ENCODE results near the gene CFAP58.
A peak's percentile ranks its signal among the peaks of the same experiment; 100 is the strongest.

CFAP58 gene

DNA sequence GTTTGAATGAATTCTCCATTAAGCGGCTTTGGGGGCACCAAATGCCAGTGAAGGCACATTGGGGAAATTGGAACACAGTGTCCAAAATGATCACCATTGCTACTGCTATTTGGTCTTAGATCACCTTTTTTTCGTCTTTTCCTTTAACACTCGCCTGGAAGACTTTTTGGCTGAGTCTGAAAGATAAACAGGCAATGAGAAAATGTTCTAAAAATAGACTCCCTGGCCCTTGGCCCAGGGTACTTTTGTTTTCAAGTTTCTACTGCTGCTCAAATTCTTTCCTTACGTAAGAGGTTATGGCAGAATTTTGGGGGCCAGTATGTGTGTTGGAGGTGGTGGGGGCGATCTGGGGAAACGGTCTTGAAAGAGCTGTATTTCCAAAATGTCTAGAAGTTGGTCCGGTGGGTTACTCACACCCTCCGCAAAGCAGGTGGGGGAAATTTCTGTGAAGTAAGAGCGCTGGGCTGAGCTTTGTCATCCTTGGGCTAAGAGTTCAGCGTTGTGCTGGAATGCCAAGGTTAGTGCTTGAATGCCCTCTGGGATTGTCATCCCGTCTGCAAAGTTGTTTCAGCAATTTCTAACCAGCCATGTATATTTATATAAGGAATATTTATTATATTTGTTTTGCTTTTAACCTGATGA, 14.0 kb upstream of the CFAP58 start:
- DNase-seq (ENCODE audit: insufficient read length), result no peak
- FAIRE-seq, result no peak
- TF ChIP-seq POLR2A (IDR thresholded peaks at IDR 0.05; ENCODE audit: low read depth, low read length) (no peak), TAF1 (IDR thresholded peaks at IDR 0.05; ENCODE audit: borderline replicate concordance, low read depth, low read length) (no peak), POLR2AphosphoS5 (IDR thresholded peaks at IDR 0.05; ENCODE audit: low read depth, low read length) (no peak)

DNA sequence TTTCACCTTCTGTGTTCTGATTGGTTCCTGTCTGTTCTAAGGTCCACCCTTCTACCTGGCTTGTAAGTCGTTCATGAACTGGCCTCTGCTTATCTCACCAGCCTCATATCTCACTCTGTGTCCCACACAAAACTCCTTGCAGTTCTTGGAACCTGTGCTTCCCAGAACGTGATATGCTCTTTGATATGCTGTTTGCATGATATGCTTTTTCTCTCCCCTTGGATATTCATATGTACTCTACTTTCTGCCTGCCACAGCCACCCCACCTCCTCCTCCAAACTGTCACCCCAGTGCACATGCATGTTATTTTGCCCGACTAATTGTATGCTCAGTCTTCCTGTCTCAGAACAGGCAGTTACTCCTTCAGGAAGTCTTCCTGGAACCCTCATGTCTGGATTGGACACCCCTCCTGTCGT, 13.5 kb upstream of the CFAP58 start:
- FAIRE-seq (no peak), DNase-seq (ENCODE audit: insufficient read length) (no peak)
- no peak for TF ChIP-seq POLR2A (IDR thresholded peaks at IDR 0.05; ENCODE audit: low read depth, low read length)
- no peak for TF ChIP-seq POLR2AphosphoS5 (IDR thresholded peaks at IDR 0.05; ENCODE audit: low read depth, low read length)
- TF ChIP-seq TAF1 (IDR thresholded peaks at IDR 0.05; ENCODE audit: borderline replicate concordance, low read depth, low read length), result no peak

DNA sequence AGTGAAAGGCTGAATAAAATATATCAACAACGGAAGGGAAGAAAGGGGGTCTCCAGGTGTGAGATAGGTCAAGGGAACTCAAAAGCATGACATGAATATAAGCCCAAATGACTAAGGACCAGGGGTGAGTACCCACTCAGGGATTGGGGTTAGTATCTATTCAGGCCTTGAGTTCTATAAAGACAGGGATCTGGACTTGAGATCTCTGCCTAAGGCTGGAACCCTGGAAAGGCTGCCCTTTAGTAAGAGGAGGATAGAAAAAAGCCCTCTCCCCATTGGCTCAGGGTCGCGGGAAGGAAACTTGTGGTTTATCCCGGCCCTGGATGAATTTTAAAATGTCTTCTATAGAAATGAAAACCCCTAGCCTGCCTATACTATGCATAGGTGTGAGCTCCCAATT, 13.0 kb upstream of the CFAP58 start:
- DNase-seq (ENCODE audit: insufficient read length) (no peak), FAIRE-seq (no peak)
- TF ChIP-seq POLR2A (IDR thresholded peaks at IDR 0.05; ENCODE audit: low read depth, low read length), result no peak
- TF ChIP-seq TAF1 (IDR thresholded peaks at IDR 0.05; ENCODE audit: borderline replicate concordance, low read depth, low read length), result no peak
- no peak for TF ChIP-seq POLR2AphosphoS5 (IDR thresholded peaks at IDR 0.05; ENCODE audit: low read depth, low read length)

DNA sequence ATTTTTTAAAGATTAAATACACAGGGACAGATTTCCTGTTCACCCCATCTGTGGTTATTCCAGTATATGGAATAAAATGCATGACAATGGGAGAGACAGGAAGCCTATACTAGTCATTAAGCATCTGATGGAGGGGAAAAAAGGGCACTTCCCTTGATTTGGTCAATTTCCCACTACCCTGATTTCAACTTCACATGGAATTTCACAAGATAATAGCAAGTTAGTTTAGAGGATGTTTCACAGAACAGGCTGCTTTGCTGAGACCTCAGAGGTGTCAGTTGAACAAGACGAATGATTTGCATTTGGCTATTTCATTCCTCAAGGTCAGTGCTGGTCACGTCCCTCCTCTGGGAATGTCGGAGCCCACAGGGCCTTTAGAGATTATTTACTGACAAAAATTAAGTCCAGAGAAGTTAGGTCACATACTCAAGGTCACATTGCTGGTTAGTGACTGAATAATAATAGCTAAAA, 10.7 kb upstream of the CFAP58 start:
- TF ChIP-seq POLR2AphosphoS5 (IDR thresholded peaks at IDR 0.05; ENCODE audit: low read depth, low read length) (no peak), TAF1 (IDR thresholded peaks at IDR 0.05; ENCODE audit: borderline replicate concordance, low read depth, low read length) (no peak), POLR2A (IDR thresholded peaks at IDR 0.05; ENCODE audit: low read depth, low read length) (no peak)
- DNase-seq (ENCODE audit: insufficient read length), result no peak
- no peak for FAIRE-seq

DNA sequence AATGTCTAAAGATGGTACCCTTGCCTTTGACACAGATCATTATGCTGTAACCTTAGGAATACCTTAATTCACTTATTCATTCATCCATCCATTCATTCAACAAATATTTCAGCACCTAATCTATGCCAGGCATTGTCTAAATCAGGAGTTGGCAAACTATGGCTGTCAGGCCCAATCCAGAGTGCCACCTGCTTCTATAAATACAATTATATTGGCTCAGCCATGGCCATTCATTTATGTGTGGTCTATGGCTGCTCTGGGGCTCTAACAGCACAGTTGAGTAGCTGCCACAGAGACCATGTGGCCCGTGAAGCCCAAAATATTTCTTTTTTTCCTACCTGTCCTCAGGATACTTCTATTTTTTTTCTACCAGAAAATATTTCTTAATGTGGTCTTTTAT, 9.4 kb upstream of the CFAP58 start:
- TF ChIP-seq TAF1 (IDR thresholded peaks at IDR 0.05; ENCODE audit: borderline replicate concordance, low read depth, low read length), result no peak
- no peak for TF ChIP-seq POLR2AphosphoS5 (IDR thresholded peaks at IDR 0.05; ENCODE audit: low read depth, low read length)
- no peak for TF ChIP-seq POLR2A (IDR thresholded peaks at IDR 0.05; ENCODE audit: low read depth, low read length)
- no peak for FAIRE-seq
- no peak for DNase-seq (ENCODE audit: insufficient read length)

DNA sequence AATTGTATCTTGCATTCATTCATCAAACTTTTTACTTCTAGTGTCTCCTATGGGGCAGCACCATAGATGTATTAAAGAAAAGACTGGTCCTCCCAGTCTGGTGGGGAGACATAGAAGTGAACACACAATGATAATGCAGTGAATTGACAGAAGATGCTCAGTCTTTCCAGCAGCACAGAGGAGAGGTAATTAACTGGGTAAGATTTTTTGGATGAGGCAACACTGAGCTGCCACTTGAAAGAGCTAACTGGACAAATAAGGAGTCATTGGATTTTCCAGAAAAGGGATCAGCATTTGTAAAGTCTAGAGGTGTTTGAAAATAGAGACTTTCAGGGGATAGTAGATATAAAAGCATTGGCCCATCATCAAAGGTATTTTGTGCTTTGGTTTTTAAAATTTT, 8.1 kb upstream of the CFAP58 start:
- TF ChIP-seq TAF1 (IDR thresholded peaks at IDR 0.05; ENCODE audit: borderline replicate concordance, low read depth, low read length) (no peak), POLR2AphosphoS5 (IDR thresholded peaks at IDR 0.05; ENCODE audit: low read depth, low read length) (no peak), POLR2A (IDR thresholded peaks at IDR 0.05; ENCODE audit: low read depth, low read length) (no peak)
- no peak for DNase-seq (ENCODE audit: insufficient read length)
- no peak for FAIRE-seq

DNA sequence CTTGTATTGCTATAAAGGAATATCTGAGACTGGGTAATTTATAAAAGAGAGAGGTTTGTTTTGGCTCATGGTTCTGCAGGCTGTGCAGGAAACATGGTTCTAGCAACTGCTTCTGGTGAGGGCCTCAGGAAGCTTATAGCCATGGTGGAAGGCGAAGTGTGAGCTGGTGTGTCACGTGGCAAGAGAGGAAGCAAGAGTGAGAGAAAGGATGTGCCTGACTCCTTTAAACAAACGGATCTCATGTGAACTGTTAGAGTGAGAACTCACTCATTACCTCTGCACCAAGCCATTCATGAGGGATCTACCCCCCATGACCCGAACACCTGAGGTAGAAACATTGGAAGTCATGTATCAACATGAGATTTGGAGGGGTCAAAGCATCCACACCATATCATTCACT, 7.7 kb upstream of the CFAP58 start:
- no peak for DNase-seq (ENCODE audit: insufficient read length)
- no peak for FAIRE-seq

DNA sequence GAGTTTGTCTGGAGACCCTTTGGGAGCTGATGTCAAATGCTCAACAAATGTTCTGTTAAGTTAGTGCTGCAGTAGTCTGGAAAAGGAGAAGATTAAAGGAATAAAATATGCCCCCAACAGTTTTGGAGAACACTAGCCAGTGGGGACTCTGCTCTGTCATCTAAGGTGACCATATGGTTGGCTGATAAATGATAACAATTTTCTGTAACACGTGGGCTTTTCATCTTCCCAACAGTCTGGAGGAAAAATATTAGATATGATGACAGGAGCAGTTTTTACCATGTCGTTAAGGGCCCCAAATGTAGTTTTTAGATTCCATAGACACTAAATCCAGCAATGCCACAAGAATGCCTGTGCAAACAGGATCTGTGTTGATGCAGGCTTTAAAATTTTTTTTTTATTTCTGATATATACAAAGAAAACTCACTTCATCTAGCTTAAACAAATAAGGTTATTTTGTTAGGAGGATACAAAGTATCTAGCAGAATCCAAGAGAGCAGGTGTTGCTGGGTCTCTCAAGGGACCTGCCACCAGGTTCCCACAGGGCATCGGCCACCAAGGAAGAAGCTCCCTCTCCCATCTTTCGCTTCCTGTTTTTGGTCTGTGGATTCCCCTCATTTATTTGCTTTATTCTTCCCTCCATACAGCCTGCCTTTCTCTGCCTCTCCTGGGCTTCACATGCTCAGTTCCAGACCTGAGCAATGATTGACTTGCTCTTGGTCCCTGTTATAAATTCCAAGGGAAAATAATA, 6.2 kb upstream of the CFAP58 start:
- FAIRE-seq, result no peak
- TF ChIP-seq TAF1 (IDR thresholded peaks at IDR 0.05; ENCODE audit: borderline replicate concordance, low read depth, low read length) (no peak), POLR2AphosphoS5 (IDR thresholded peaks at IDR 0.05; ENCODE audit: low read depth, low read length) (no peak), POLR2A (IDR thresholded peaks at IDR 0.05; ENCODE audit: low read depth, low read length) (no peak)
- DNase-seq (ENCODE audit: insufficient read length), result no peak

More for the DNA sequence above, 7.7 kb upstream of the CFAP58 start:
- TF ChIP-seq POLR2AphosphoS5 (IDR thresholded peaks at IDR 0.05; ENCODE audit: low read depth, low read length), result no peak

DNA sequence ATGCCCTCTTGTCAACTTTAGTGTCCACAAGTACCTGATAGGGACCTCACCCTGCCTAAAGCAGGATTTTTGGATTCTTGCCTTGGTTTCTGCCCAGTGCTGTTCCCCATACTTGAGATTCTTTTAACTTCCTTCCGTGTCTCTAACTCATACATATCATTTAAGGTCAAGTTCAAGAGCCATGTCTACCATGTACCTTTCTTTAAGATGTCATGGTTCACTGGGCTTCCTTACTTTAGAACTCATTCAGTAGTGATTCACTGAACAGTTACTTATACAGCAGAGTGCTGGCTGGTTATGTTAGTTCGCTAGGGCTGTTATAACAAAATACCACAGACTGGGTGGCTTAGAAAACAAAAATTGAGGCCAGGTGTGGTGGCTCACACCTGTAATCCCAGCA, 5.0 kb upstream of the CFAP58 start:
- TF ChIP-seq POLR2A (IDR thresholded peaks at IDR 0.05; ENCODE audit: low read depth, low read length) (no peak), POLR2AphosphoS5 (IDR thresholded peaks at IDR 0.05; ENCODE audit: low read depth, low read length) (no peak), TAF1 (IDR thresholded peaks at IDR 0.05; ENCODE audit: borderline replicate concordance, low read depth, low read length) (no peak)
- FAIRE-seq (peak; percentile 17), DNase-seq (ENCODE audit: insufficient read length) (no peak)

DNA sequence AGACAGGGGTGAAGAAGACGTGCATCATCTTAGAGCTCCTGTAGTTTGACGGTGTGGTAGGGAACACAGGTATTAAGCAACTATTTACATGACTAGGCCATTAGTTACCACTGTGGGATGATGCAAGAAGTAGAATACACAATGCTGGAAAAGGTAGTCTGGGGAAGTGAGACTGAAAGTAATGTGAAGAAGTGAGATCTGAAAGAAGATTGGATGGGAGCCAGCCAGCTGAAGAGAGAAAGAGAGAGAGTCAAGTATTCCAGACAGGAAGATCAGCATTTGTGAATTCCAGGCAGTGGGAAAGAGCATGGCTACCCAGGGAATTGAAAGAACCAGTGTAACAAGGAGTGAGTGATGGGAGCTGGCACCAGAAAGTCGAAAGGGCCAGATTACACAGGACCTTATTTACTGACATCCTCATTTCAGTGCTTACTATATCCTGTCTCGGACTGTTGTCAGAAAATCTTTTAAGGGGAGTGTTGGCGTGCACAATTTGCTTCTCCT, 4.0 kb upstream of the CFAP58 start:
- FAIRE-seq, result peak; percentile 86
- no peak for DNase-seq (ENCODE audit: insufficient read length)
- TF ChIP-seq POLR2A (IDR thresholded peaks at IDR 0.05; ENCODE audit: low read depth, low read length) (no peak), POLR2AphosphoS5 (IDR thresholded peaks at IDR 0.05; ENCODE audit: low read depth, low read length) (no peak), TAF1 (IDR thresholded peaks at IDR 0.05; ENCODE audit: borderline replicate concordance, low read depth, low read length) (no peak)

DNA sequence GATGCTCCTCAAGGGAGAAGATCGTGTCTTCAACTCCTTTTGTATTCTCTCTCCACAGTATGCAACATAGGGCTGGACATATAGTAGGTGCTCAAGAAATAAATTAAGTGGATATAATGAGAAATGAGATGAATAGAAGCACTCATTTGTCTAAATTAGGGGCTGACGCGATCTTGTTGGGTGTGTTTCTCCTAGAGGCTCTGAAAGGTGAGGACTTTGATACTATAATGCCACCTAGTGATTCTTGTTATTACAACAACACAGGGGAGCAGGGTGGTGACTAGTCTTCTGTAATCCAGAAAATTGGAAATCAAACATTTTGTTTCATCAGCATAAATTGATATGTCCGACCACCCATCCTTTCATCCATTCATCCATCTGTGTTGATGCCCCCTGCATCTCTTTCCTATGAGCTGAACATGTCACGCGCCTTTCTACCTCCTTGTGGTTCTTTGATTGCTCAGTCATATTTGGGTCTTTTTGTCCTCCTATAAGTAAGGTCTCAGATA, 3.5 kb upstream of the CFAP58 start:
- no peak for TF ChIP-seq TAF1 (IDR thresholded peaks at IDR 0.05; ENCODE audit: borderline replicate concordance, low read depth, low read length)
- TF ChIP-seq POLR2A (IDR thresholded peaks at IDR 0.05; ENCODE audit: low read depth, low read length), result no peak
- no peak for TF ChIP-seq POLR2AphosphoS5 (IDR thresholded peaks at IDR 0.05; ENCODE audit: low read depth, low read length)

More for the DNA sequence above, 3.5 kb upstream of the CFAP58 start:
- FAIRE-seq (no peak), DNase-seq (ENCODE audit: insufficient read length) (no peak)

Measured in GM12892 (cell line).